Small intestine (tissue), 7 donors: ENCODE data around the gene PTPN9. TPM values are rescaled to one million over a fixed set of nuclear protein-coding genes. Genes with fewer than 3 reads are reported as not detected.

Experiments
- DNase-seq, 2 donors: peaks; one replicate each; pipeline versions ENCODE4 v3.0.0 to v3.0.0-alpha.2; 2013
- FAIRE-seq: peaks from 2 replicates; lab custom pipeline; 2012; peaks lifted over from hg19 to GRCh38; lab: Jason Lieb, UNC
- H3K27ac ChIP-seq, 3 donors: one replicate each; pipeline ENCODE4 v1.5.1; 2013; ENCODE audit warnings: low read length in 2 of 3, mild to moderate bottlenecking in 2 of 3, control low read depth in 1 of 3, inconsistent platforms in 1 of 3, low read depth in 1 of 3, moderate library complexity in 1 of 3
- H3K27me3 ChIP-seq, 3 donors: one replicate each; pipeline ENCODE4 v1.6.1; 2013; ENCODE audit warnings: low read length in 3 of 3, inconsistent platforms in 1 of 3; ENCODE audit not compliant: control insufficient read depth in 3 of 3, insufficient read depth in 3 of 3
- H3K36me3 ChIP-seq, 3 donors: one replicate each; pipeline ENCODE4 v1.6.1; 2013; ENCODE audit warnings: low read length in 3 of 3, inconsistent platforms in 1 of 3, low read depth in 1 of 3, mild to moderate bottlenecking in 1 of 3, moderate library complexity in 1 of 3; ENCODE audit not compliant: control insufficient read depth in 3 of 3, insufficient read depth in 2 of 3
- H3K4me1 ChIP-seq, 3 donors: one replicate each; pipeline ENCODE4 v1.6.1; 2013; ENCODE audit warnings: low read length in 2 of 3, inconsistent platforms in 1 of 3, low read depth in 1 of 3, mild to moderate bottlenecking in 1 of 3, moderate library complexity in 1 of 3; ENCODE audit not compliant: control insufficient read depth in 3 of 3, insufficient read depth in 2 of 3
- H3K4me3 ChIP-seq, 3 donors: one replicate each; pipeline ENCODE4 v1.5.1; 2013; ENCODE audit warnings: low read length in 3 of 3, control low read depth in 1 of 3, inconsistent platforms in 1 of 3, low read depth in 1 of 3, mild to moderate bottlenecking in 1 of 3, moderate library complexity in 1 of 3
- H3K9me3 ChIP-seq, 2 donors: one replicate each; pipeline ENCODE4 v1.6.1; 2013; ENCODE audit warnings: low read depth in 1 of 2, low read length in 1 of 2; ENCODE audit not compliant: control insufficient read depth in 2 of 2, insufficient read depth in 1 of 2
- WGBS, 3 donors: extraction: QIAGEN DNeasy Blood & Tissue Kit; methylation state at CpG; one replicate each; pipeline ENCODE4 v1.1.7; 2013; 5-methylcytosine and 5-hydroxymethylcytosine counted together
- polyA plus RNA-seq, 4 donors: library from polyadenylated mRNA; stranded (reverse) in 3 of 4; unstranded in 1 of 4; fragments of 200-250 nt in 3 of 4; fragments of 120-200 nt in 1 of 4; gene quantifications; one replicate each; pipeline versions ENCODE4 v1.2.1 to v1.2.3, GENCODE V29; 2013
- donor health status: healthy with polysubstance abuse.
- donor health status: control.
- donor health status: control.
- donor health status: Bipolar disorder and iron deficiency.
- donor health status: healthy.

The PTPN9 gene
- polyA plus RNA-seq, 4 donors, result 19.7 to 40.2 (median 20.6) TPM

DNA sequence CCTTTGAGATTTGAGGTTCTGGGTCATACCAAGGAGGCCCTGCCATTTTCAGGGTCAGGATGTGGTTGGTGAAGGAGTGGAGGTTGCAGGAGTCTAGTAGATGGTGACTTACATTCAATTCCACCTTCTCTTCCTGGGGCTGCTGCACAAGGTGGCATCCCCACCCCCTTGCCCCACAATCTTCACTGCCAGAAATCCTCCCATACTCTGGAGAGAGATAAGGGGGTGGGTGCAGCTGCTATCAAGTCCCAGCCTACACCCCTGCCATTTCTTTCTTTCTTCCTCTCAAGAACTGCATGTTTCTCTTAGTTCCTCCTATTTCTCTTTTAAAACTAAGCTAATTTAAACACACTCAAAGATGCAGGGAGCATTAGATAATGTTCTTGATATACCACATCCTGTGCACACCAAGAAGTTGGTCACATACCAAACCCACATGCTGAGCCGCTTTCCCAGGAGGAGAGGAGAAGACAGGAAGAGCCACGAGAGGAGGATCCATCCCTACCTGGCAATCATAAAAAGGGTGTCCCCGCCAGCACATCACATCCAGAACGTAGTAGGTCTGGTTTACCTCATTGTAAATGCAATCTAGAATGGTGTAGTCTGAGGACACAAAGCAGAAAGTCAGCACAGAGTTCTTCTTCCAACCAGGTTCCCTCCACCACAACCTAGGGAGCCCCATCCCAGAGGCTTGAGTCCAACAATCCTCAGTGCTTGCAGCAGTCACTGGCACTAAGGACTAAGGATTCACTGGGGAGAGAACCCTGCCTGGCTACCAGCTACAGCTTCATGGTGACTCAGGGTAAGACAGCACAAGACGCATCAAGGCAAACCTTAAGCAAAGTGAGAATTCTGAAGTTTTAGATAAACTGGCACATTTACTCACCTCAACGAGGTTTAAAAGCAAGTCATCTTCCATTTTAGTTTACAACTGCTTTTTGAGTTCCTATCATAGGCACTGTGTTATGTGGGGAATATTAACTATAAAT lies 27.9 kb upstream of the PTPN9 start:
- 69 to 78% (median 71%) methylated on average over 6 of the region's 6 CpGs for WGBS, 3 donors
- peak overlapping the region in 1 of 3 donors; percentile 9 for H3K27ac ChIP-seq
- no peaks in the 10 kb centered on the region for H3K9me3 ChIP-seq
- H3K4me3 ChIP-seq, result no peak overlapping the region
- peaks cover 9 to 53% (median 15%) of the 10 kb centered on the region in 3 donors for H3K36me3 ChIP-seq
- DNase-seq, result peak in 1 of 2 donors; percentile 56
- no peak for FAIRE-seq
- no peaks in the 10 kb centered on the region for H3K27me3 ChIP-seq
- no peaks in the 10 kb centered on the region for H3K4me1 ChIP-seq

DNA sequence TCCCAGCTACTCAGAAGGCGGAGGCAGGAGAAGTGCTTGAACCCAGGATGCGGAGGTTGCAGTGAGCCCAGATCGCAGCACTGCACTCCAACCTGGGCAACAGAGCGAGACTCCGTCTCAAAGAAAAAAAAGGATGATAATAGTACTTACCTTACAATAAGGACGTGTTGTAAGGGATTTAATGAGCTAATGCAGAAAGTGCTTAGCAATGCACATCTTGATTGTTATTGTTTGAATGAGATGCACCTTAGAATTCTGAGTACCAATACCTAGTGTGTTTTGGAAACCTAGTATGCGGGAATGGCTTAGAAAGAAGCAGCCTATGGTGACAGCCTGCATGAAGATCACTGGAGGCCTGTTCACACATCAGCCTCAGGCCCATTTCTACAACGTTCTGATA lies 26.9 kb upstream of the PTPN9 start:
- 92 to 94% (median 93%) methylated on average over 8 of the region's 8 CpGs for WGBS, 3 donors
- H3K27ac ChIP-seq, result peak overlapping the region in 2 of 3 donors; percentile 9 to 52
- H3K4me3 ChIP-seq, result no peak overlapping the region
- H3K4me1 ChIP-seq, result no peaks in the 10 kb centered on the region
- FAIRE-seq (no peak), DNase-seq (no peak)
- H3K9me3 ChIP-seq, result no peaks in the 10 kb centered on the region
- H3K27me3 ChIP-seq, result no peaks in the 10 kb centered on the region
- peaks cover 7 to 46% (median 15%) of the 10 kb centered on the region in 3 donors for H3K36me3 ChIP-seq

DNA sequence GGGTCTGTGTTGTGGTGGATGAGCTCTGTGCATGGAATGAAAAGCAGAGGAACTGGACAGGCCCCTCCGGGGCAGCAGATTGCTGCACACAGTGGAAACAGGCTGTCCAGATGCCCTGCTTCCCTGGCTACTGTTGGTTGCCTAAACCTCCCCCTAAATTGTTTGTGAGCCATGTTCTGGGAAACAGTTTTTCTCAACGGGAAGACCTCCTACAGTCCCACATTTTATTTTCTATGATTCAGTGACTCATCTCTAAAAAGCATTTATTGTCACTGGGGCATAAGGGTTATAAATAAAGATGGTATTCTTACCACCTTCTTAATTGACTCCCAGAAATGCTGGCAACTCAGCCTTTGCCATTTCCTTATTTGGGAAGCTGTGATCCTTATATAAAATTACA lies 20.3 kb upstream of the PTPN9 start:
- Histone ChIP-seq H3K27me3 (no peaks in the 10 kb centered on the region), H3K4me1 (no peaks in the 10 kb centered on the region), H3K9me3 (no peaks in the 10 kb centered on the region), H3K4me3 (no peak overlapping the region), H3K36me3 (peaks cover 10 to 35% (median 13%) of the 10 kb centered on the region in 3 donors), H3K27ac (peak overlapping the region in 1 of 3 donors; percentile 70)
- DNase-seq (no peak), FAIRE-seq (no peak)
- WGBS, 3 donors, result 56 to 73% (median 67%) methylated on average over 2 of the region's 2 CpGs

DNA sequence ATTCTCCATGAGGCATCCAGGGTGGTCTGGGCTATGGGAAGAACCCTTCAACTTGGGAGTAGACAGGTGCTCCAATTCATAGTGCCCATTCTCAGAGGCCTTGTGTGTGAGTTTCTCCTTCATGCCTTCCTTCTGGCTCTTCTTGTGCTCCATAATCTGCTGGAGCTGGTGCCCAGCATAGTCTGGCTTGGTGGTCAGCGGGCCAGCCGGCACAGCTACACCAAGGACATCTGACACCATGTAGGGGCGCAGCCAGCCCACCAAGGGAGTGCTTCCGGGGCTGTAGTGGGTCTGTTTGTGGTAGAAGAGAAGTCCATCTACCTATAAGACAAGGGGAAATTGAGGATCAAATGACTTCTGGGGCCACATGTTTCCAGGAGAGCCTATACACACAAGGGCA lies 19.2 kb upstream of the PTPN9 start:
- FAIRE-seq, result no peak
- no peak for DNase-seq
- H3K36me3 ChIP-seq, result peaks cover 10 to 37% (median 13%) of the 10 kb centered on the region in 3 donors
- no peaks in the 10 kb centered on the region for H3K9me3 ChIP-seq
- H3K27me3 ChIP-seq, result no peaks in the 10 kb centered on the region
- H3K4me3 ChIP-seq, result no peak overlapping the region
- H3K27ac ChIP-seq, result peak overlapping the region in 1 of 3 donors; percentile 26
- WGBS, 3 donors, result 91 to 99% (median 93%) methylated on average over 4 of the region's 4 CpGs
- H3K4me1 ChIP-seq, result no peaks in the 10 kb centered on the region

DNA sequence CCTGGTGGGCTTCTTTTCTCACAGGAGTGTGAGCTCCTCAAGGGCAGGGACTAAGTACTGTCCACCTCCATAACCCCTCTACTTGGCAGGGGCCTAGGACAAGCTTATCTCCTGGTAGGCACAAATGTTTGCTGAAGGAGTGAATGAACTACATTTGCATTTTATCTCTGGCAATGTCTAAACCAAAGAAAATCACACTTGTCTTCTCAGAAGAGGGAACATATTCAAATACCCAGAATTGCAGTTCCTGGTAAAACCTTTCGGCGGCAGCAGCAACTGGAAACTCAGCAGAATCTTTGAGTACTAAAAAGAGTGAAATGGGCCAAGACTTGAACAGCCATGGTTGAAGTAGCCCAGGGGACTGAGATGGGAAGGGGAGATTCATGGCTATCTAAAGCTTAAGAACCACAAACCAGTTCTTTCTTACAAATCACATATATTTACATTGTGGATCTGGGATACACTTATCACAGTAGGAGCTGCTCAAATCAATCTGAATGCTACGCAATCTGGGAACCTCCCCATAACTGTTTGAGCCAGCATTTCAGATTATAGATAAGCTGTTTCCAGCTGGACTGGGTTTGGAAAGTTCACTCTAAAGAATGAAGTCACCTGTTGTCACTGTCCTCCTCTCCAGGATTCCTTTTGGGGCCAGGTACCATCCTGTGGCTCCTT lies 18.7 kb upstream of the PTPN9 start:
- FAIRE-seq (no peak), DNase-seq (peak; percentile 15 to 31)
- H3K9me3 ChIP-seq, result no peaks in the 10 kb centered on the region
- H3K36me3 ChIP-seq, result peaks cover 10 to 35% (median 13%) of the 10 kb centered on the region in 3 donors
- WGBS, 3 donors, result 59 to 71% (median 70%) methylated on average over 3 of the region's 3 CpGs
- H3K4me3 ChIP-seq, result no peak overlapping the region
- H3K27me3 ChIP-seq, result no peaks in the 10 kb centered on the region
- peak overlapping the region in 1 of 3 donors; percentile 26 for H3K27ac ChIP-seq
- no peaks in the 10 kb centered on the region for H3K4me1 ChIP-seq

DNA sequence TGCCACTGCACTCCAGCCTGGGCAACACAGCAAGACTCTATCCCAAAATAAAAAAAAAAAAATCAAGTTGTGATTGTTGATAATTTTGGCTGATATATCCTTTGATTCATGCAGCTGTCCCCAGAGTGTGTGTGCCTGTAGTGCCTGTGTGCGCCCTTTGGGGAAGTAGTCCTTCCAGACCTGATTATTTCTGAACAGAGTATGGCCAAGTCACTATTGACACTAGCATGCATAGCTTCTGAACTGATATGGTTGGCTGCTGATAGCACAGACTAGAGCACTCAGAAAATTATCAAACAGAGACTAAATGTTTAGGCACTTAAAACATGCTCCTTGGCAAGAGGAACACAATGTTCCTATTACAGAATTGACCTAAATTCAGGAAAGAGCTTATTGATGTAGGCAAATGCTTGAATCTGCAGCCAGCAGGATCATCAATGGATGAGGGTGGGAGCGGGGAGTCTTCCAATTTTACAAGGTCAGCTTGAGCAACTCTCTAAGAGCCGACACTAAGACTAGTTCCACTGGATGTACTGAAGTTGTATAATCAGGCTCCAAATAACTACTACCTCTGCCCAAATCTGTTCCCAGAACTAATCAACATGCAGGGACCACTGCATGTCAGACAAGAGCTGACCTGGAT lies 17.7 kb upstream of the PTPN9 start:
- WGBS, 3 donors, result 91 to 97% (median 94%) methylated on average over 3 of the region's 3 CpGs
- no peak for FAIRE-seq
- no peak overlapping the region for H3K27ac ChIP-seq
- H3K9me3 ChIP-seq, result no peaks in the 10 kb centered on the region
- H3K36me3 ChIP-seq, result peaks cover 10 to 34% (median 13%) of the 10 kb centered on the region in 3 donors
- H3K27me3 ChIP-seq, result no peaks in the 10 kb centered on the region
- no peak for DNase-seq
- H3K4me1 ChIP-seq, result peaks cover 0 to 3% (median 0%) of the 10 kb centered on the region in 3 donors
- H3K4me3 ChIP-seq, result no peak overlapping the region

DNA sequence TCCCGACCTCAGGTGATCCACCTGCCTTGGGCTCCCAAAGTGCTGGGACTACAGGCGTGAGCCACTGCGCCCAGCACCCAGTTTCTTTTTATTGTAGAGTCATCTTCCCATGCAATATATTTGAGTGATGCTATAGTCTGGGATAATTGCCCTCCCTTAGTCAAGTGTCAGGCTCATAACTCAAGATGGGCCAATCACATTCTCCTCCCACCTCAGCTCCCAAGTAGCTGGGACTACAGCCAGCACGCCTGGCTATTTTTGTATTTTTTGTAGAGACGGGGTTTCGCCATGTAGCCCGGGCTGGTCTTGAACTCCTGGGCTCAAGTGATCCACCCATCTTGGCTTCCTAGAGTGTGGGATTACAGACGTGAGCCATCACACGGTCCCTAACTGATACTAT lies 15.2 kb upstream of the PTPN9 start:
- Histone ChIP-seq H3K4me3 (no peak overlapping the region), H3K27ac (no peak overlapping the region), H3K27me3 (no peaks in the 10 kb centered on the region), H3K9me3 (no peaks in the 10 kb centered on the region), H3K4me1 (peaks cover 0 to 10% (median 0%) of the 10 kb centered on the region in 3 donors), H3K36me3 (peaks cover 10 to 22% (median 10%) of the 10 kb centered on the region in 3 donors)
- WGBS, 3 donors, result 93 to 95% (median 95%) methylated on average over 9 of the region's 9 CpGs
- FAIRE-seq (no peak), DNase-seq (no peak)
